Nephron (organoid): ENCODE results near the gene SGCD.

Source experiments
- H3K27ac Mint-ChIP-seq, 3 experiments: 2 replicates each; pipeline ENCODE4 v1.8.0; 2020; ENCODE audit warnings: mixed read lengths in 3 of 3, mild to moderate bottlenecking in 2 of 3, moderate library complexity in 1 of 3
- H3K27me3 Mint-ChIP-seq: 2 replicates; pipeline ENCODE4 v1.8.0; 2021; ENCODE audit warnings: low read depth, mild to moderate bottlenecking, moderate library complexity, mixed read lengths
- H3K36me3 Mint-ChIP-seq: 2 replicates; pipeline ENCODE4 v1.8.0; 2020; ENCODE audit warnings: low read depth, mixed read lengths
- H3K4me1 Mint-ChIP-seq: 2 replicates; pipeline ENCODE4 v1.8.0; 2020; ENCODE audit warnings: mixed read lengths
- H3K4me3 Mint-ChIP-seq, 3 experiments: 2 replicates each; pipeline ENCODE4 v1.8.0; 2020; ENCODE audit warnings: mild to moderate bottlenecking in 3 of 3, mixed read lengths in 3 of 3, moderate library complexity in 2 of 3
- H3K9me3 Mint-ChIP-seq: 2 replicates; pipeline ENCODE4 v1.8.0; 2020; ENCODE audit warnings: mixed read lengths
- CTCF ChIP-seq, 3 experiments: fragments of 200-600 bp; sonication (generic); IDR thresholded peaks; one replicate each; pipeline ENCODE4 v1.5.0; 2021; ENCODE audit warnings: antibody characterized with exemption in 3 of 3; ENCODE audit not compliant: unreplicated experiment in 3 of 3

The SGCD gene

GRCh38 chr5:156395306-156395675 is 68.3 kb downstream of the SGCD start:
- TF ChIP-seq CTCF (IDR thresholded peaks at IDR 0.05; ENCODE audit: unreplicated experiment in 3 of 3) = no peak
- Mint-ChIP-seq H3K36me3 (peaks cover 5% of the 10 kb centered on the region), H3K27ac (peak overlapping the region; percentile 72 to 87 (median 87)), H3K27me3 (no peaks in the 10 kb centered on the region), H3K4me1 (peaks cover 66% of the 10 kb centered on the region), H3K4me3 (no peak overlapping the region), H3K9me3 (peaks cover 4% of the 10 kb centered on the region)

- TF ChIP-seq CTCF (IDR thresholded peaks at IDR 0.05; ENCODE audit: unreplicated experiment in 3 of 3) = no peak
- peak overlapping the region; percentile 72 to 87 (median 87) for H3K27ac Mint-ChIP-seq
- peaks cover 4% of the 10 kb centered on the region for H3K9me3 Mint-ChIP-seq
- peaks cover 5% of the 10 kb centered on the region for H3K36me3 Mint-ChIP-seq
- peaks cover 74% of the 10 kb centered on the region for H3K4me1 Mint-ChIP-seq
- no peaks in the 10 kb centered on the region for H3K27me3 Mint-ChIP-seq
- H3K4me3 Mint-ChIP-seq = peak overlapping the region in 2 of 3 experiments; percentile 33 to 45
These were observed 69.3 kb downstream of the SGCD start for GRCh38 chr5:156396063-156396829.

- H3K27me3 Mint-ChIP-seq = no peaks in the 10 kb centered on the region
- peaks cover 5% of the 10 kb centered on the region for H3K9me3 Mint-ChIP-seq
- peaks cover 5% of the 10 kb centered on the region for H3K36me3 Mint-ChIP-seq
- peak overlapping the region; percentile 72 to 87 (median 87) for H3K27ac Mint-ChIP-seq
- peaks cover 74% of the 10 kb centered on the region for H3K4me1 Mint-ChIP-seq
- no peak for TF ChIP-seq CTCF (IDR thresholded peaks at IDR 0.05; ENCODE audit: unreplicated experiment in 3 of 3)
- peak overlapping the region in 2 of 3 experiments; percentile 33 to 45 for H3K4me3 Mint-ChIP-seq
These were observed 69.8 kb downstream of the SGCD start for GRCh38 chr5:156396830-156397081.

GRCh38 chr5:156399323-156399722 is 72.4 kb downstream of the SGCD start:
- H3K27ac Mint-ChIP-seq = peak overlapping the region in 2 of 3 experiments; percentile 66 to 82
- H3K36me3 Mint-ChIP-seq = no peaks in the 10 kb centered on the region
- peaks cover 4% of the 10 kb centered on the region for H3K27me3 Mint-ChIP-seq
- H3K9me3 Mint-ChIP-seq = peaks cover 6% of the 10 kb centered on the region
- H3K4me1 Mint-ChIP-seq = peaks cover 78% of the 10 kb centered on the region
- no peak for TF ChIP-seq CTCF (IDR thresholded peaks at IDR 0.05; ENCODE audit: unreplicated experiment in 3 of 3)
- no peak overlapping the region for H3K4me3 Mint-ChIP-seq

- no peaks in the 10 kb centered on the region for H3K36me3 Mint-ChIP-seq
- H3K27ac Mint-ChIP-seq = peak overlapping the region in 2 of 3 experiments; percentile 69 to 82
- peaks cover 78% of the 10 kb centered on the region for H3K4me1 Mint-ChIP-seq
- peaks cover 5% of the 10 kb centered on the region for H3K27me3 Mint-ChIP-seq
- TF ChIP-seq CTCF (IDR thresholded peaks at IDR 0.05; ENCODE audit: unreplicated experiment in 3 of 3) = no peak
- peaks cover 6% of the 10 kb centered on the region for H3K9me3 Mint-ChIP-seq
- H3K4me3 Mint-ChIP-seq = no peak overlapping the region
These were observed 73.4 kb downstream of the SGCD start for GRCh38 chr5:156400231-156400986.
